Esophagus (tissue), 2 donors: ENCODE data around the gene PLCB1. TPM values are rescaled to one million over a fixed set of nuclear protein-coding genes. Genes with fewer than 3 reads are reported as not detected.

Source experiments
- H3K27ac ChIP-seq, 2 donors: one replicate each; pipeline ENCODE4 v1.5.1; 2013; ENCODE audit warnings: low read depth in 2 of 2, mild to moderate bottlenecking in 2 of 2, inconsistent platforms in 1 of 2, low read length in 1 of 2, moderate library complexity in 1 of 2
- H3K27me3 ChIP-seq, 2 donors: one replicate each; pipeline ENCODE4 v1.6.1; 2013; ENCODE audit warnings: low read length in 2 of 2, control low read depth in 1 of 2, mild to moderate bottlenecking in 1 of 2; ENCODE audit not compliant: insufficient read depth in 2 of 2, control insufficient read depth in 1 of 2
- H3K36me3 ChIP-seq, 2 donors: one replicate each; pipeline ENCODE4 v1.6.1; 2013; ENCODE audit warnings: low read length in 1 of 2; ENCODE audit not compliant: control insufficient read depth in 2 of 2, insufficient read depth in 2 of 2
- H3K4me1 ChIP-seq, 2 donors: one replicate each; pipeline ENCODE4 v1.6.1; 2013; ENCODE audit warnings: low read length in 1 of 2; ENCODE audit not compliant: control insufficient read depth in 2 of 2, insufficient read depth in 2 of 2
- H3K4me3 ChIP-seq, 2 donors: one replicate each; pipeline ENCODE4 v1.5.1; 2013; ENCODE audit warnings: low read length in 2 of 2, mild to moderate bottlenecking in 2 of 2, low read depth in 1 of 2, moderate library complexity in 1 of 2
- H3K9me3 ChIP-seq, 2 donors: one replicate each; pipeline ENCODE4 v1.6.1; 2013; ENCODE audit warnings: mild to moderate bottlenecking in 2 of 2, low read depth in 1 of 2, low read length in 1 of 2, moderate library complexity in 1 of 2; ENCODE audit not compliant: control insufficient read depth in 2 of 2, insufficient read depth in 1 of 2
- WGBS, 2 donors: extraction: QIAGEN DNeasy Blood & Tissue Kit; methylation state at CpG; one replicate each; pipeline ENCODE4 v1.1.7; 2013; 5-methylcytosine and 5-hydroxymethylcytosine counted together
- polyA plus RNA-seq, 2 donors: library from polyadenylated mRNA; stranded (reverse); fragments of 200-250 nt; gene quantifications; one replicate each; pipeline ENCODE4 v1.2.3, GENCODE V29; 2013
- donor health status: healthy with polysubstance abuse.
- donor health status: Bipolar disorder and iron deficiency.

Gene PLCB1
- polyA plus RNA-seq, 2 donors: 1.7 to 3.0 TPM

GRCh38 chr20:8764344-8764962 lies 632.4 kb downstream of the PLCB1 start:
- no peaks in the 10 kb centered on the region for H3K36me3 ChIP-seq
- 59 to 63% methylated on average over 4 of the region's 4 CpGs for WGBS, 2 donors
- H3K9me3 ChIP-seq: no peaks in the 10 kb centered on the region
- H3K4me3 ChIP-seq: no peak overlapping the region
- H3K4me1 ChIP-seq: no peaks in the 10 kb centered on the region
- H3K27me3 ChIP-seq: no peaks in the 10 kb centered on the region
- H3K27ac ChIP-seq: no peak overlapping the region

DNA sequence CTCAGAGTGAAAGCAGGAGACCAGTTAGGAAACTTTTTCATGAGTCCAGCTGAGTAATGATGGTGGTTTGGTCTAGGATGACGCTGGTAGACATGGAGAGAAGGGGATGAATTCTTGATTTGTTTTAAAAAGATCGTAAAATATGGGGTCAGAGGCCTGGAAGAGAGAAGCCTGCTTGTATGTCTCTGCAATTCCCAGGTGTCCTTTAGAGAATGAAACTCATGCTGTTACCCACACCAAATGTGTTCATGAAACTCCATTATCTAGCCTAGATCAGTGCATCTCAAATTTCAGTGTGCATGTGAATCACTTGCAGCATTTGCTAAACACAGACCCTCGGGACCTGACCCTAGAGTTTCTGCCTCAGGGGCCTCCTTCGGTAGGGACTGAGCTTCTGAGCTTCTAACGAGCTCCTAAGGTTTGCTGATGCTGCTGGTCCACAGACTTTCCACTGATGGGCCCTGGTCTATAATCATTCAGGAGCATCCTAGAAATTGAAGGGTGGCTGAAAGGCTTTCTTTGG lies 634.9 kb downstream of the PLCB1 start:
- Histone ChIP-seq H3K4me1 (no peaks in the 10 kb centered on the region), H3K36me3 (no peaks in the 10 kb centered on the region), H3K9me3 (no peaks in the 10 kb centered on the region), H3K27ac (no peak overlapping the region), H3K4me3 (no peak overlapping the region), H3K27me3 (no peaks in the 10 kb centered on the region)
- 89 to 90% methylated on average over 5 of the region's 5 CpGs for WGBS, 2 donors

DNA sequence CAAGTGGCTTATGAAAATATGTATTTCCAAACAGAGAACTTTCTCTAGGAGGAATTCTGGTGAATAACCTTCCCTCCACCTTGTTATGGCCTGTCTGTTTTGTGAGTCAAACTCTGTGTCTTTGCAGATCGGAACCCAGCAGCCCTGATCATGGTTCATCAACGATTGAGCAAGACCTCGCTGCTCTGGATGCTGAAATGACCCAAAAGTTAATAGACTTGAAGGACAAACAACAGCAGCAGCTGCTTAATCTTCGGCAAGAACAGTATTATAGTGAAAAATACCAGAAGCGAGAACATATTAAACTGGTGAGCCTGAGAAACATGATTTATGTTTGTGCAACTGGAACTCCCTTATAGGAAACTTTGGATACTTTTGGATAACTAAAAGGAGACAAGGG lies 642.3 kb downstream of the PLCB1 start:
- Histone ChIP-seq H3K4me1 (no peaks in the 10 kb centered on the region), H3K4me3 (no peak overlapping the region), H3K36me3 (no peaks in the 10 kb centered on the region), H3K9me3 (no peaks in the 10 kb centered on the region), H3K27me3 (no peaks in the 10 kb centered on the region), H3K27ac (no peak overlapping the region)
- WGBS, 2 donors: 82 to 86% methylated on average over 5 of the region's 5 CpGs

- Histone ChIP-seq H3K36me3 (no peaks in the 10 kb centered on the region), H3K4me3 (no peak overlapping the region), H3K27me3 (no peaks in the 10 kb centered on the region), H3K4me1 (no peaks in the 10 kb centered on the region), H3K27ac (no peak overlapping the region), H3K9me3 (no peaks in the 10 kb centered on the region)
- WGBS, 2 donors: 78 to 80% methylated on average over 4 of the region's 4 CpGs
These were observed 645.8 kb downstream of the PLCB1 start for GRCh38 chr20:8777911-8778310.

DNA sequence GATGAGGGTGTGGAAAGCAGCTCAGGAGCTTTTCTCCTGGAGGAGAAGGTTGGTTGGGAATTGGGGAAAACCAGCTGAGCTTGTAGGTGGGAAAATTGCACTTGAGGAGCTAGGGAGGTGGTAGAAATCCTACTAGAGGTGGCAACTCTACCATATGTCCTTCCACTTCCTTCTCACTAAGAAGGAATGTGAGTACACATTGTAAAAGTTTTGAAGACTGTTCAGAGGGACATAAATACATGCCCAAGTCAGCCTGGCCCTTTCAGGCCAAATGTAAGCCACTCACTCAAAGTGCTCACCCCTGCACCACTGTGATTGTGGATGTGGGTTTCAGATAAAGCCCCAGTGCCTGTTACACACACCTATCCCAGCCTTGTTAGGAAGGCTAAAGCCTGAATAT lies 646.3 kb downstream of the PLCB1 start:
- no peaks in the 10 kb centered on the region for H3K36me3 ChIP-seq
- H3K4me3 ChIP-seq: no peak overlapping the region
- no peaks in the 10 kb centered on the region for H3K9me3 ChIP-seq
- H3K27me3 ChIP-seq: no peaks in the 10 kb centered on the region
- no peak overlapping the region for H3K27ac ChIP-seq
- H3K4me1 ChIP-seq: no peaks in the 10 kb centered on the region

DNA sequence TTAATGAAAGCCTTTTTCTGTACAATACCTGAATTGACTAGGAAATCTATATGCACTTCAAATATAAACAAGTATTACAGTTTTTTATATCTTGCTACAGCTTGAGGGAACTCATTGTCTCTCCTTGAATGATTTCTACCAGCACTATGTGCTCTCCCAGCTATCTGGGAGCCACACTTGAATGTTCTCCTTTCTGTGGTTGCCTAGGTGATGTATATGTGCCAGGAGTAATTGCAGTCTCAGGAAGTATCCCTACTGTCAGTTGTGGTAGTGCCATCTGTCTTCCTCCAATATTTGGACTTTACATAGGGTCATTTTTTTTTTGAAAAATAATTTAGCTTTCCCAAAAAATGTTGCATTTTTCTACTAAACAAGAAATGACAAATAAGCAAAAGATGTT lies 648.8 kb downstream of the PLCB1 start:
- no peak overlapping the region for H3K27ac ChIP-seq
- H3K4me3 ChIP-seq: no peak overlapping the region
- H3K36me3 ChIP-seq: no peaks in the 10 kb centered on the region
- no peaks in the 10 kb centered on the region for H3K4me1 ChIP-seq
- no peaks in the 10 kb centered on the region for H3K9me3 ChIP-seq
- H3K27me3 ChIP-seq: no peaks in the 10 kb centered on the region

DNA sequence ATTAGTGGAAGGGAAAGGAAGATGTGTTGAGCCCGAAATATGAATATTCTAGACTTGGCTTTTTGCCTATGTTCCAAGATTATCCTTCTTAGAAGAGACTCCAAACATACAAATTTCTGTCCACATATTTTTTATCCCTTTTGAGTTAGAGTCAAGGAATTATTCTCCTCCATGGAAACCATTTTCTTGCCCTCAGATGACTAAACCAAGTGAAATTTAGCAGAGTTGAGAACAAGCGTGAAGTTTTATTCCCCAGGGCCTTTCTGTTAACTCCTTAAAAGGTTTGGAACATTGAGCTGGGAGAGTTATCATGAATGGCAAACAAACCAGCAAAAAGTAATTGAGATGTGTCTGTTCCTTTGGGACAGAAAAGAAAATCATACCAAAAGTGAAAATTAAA lies 650.7 kb downstream of the PLCB1 start:
- no peak overlapping the region for H3K27ac ChIP-seq
- 29 to 46% methylated on average over 2 of the region's 2 CpGs for WGBS, 2 donors
- H3K4me1 ChIP-seq: no peaks in the 10 kb centered on the region

GRCh38 chr20:8783734-8784133 lies 651.7 kb downstream of the PLCB1 start:
- Histone ChIP-seq H3K36me3 (no peaks in the 10 kb centered on the region), H3K4me3 (no peak overlapping the region), H3K4me1 (no peaks in the 10 kb centered on the region), H3K27me3 (no peaks in the 10 kb centered on the region), H3K27ac (no peak overlapping the region), H3K9me3 (no peaks in the 10 kb centered on the region)
- 2 to 97% methylated on average over 1 of the region's 1 CpG for WGBS, 2 donors

More for the DNA sequence above, 650.7 kb downstream of the PLCB1 start:
- H3K36me3 ChIP-seq: no peaks in the 10 kb centered on the region
- no peaks in the 10 kb centered on the region for H3K27me3 ChIP-seq
- H3K9me3 ChIP-seq: no peaks in the 10 kb centered on the region
- H3K4me3 ChIP-seq: no peak overlapping the region

- Histone ChIP-seq H3K4me1 (no peaks in the 10 kb centered on the region), H3K36me3 (no peaks in the 10 kb centered on the region), H3K4me3 (no peak overlapping the region), H3K27me3 (no peaks in the 10 kb centered on the region), H3K9me3 (no peaks in the 10 kb centered on the region), H3K27ac (no peak overlapping the region)
- WGBS, 2 donors: 50 to 66% methylated on average over 6 of the region's 6 CpGs
These were observed 654.3 kb downstream of the PLCB1 start for GRCh38 chr20:8786383-8786782.

- Histone ChIP-seq H3K27me3 (no peaks in the 10 kb centered on the region), H3K4me3 (no peak overlapping the region), H3K27ac (no peak overlapping the region), H3K36me3 (no peaks in the 10 kb centered on the region), H3K9me3 (no peaks in the 10 kb centered on the region), H3K4me1 (no peaks in the 10 kb centered on the region)
- WGBS, 2 donors: 79 to 84% methylated on average over 3 of the region's 3 CpGs
These were observed 655.0 kb downstream of the PLCB1 start for GRCh38 chr20:8787090-8787489.
